Stimulated activated naive B cell treated with anti-CD40 and anti-IgM and Interleukin-4, amounts not matched to agents 10 μg/mL and 1 μg/mL and 100 μg/mL, for 72 hours (primary cell): ENCODE results near the gene HSP90B1.

Experiments used
- ATAC-seq, 2 donors: fragments of 150-1000 bp; cut with Tn5 transposase; replicated peaks; 2 replicates each; pipeline ENCODE4 v1.10.0; 2021; ENCODE audit warnings: moderate library complexity in 1 of 2
- DNase-seq: peaks from one replicate; pipeline ENCODE4 v3.0.0; 2021
- H3K27ac Mint-ChIP-seq: one replicate; pipeline ENCODE4 v1.8.0; 2022; ENCODE audit warnings: mild to moderate bottlenecking, mixed read lengths
- H3K27me3 Mint-ChIP-seq, 2 donors: one replicate each; pipeline ENCODE4 v1.8.0; 2022; ENCODE audit warnings: mixed read lengths in 2 of 2
- H3K36me3 Mint-ChIP-seq, 2 donors: one replicate each; pipeline ENCODE4 v1.8.0; 2022; ENCODE audit warnings: mixed read lengths in 2 of 2, mild to moderate bottlenecking in 1 of 2
- H3K4me1 Mint-ChIP-seq, 2 donors: one replicate each; pipeline ENCODE4 v1.8.0; 2022; ENCODE audit warnings: mixed read lengths in 2 of 2, mild to moderate bottlenecking in 1 of 2
- H3K4me3 Mint-ChIP-seq, 2 donors: one replicate each; pipeline ENCODE4 v1.8.0; 2022; ENCODE audit warnings: mild to moderate bottlenecking in 2 of 2, mixed read lengths in 2 of 2, moderate library complexity in 1 of 2
- H3K9me3 Mint-ChIP-seq, 2 donors: one replicate each; pipeline ENCODE4 v1.8.0; 2022; ENCODE audit warnings: mixed read lengths in 2 of 2, mild to moderate bottlenecking in 1 of 2

The HSP90B1 gene

DNA sequence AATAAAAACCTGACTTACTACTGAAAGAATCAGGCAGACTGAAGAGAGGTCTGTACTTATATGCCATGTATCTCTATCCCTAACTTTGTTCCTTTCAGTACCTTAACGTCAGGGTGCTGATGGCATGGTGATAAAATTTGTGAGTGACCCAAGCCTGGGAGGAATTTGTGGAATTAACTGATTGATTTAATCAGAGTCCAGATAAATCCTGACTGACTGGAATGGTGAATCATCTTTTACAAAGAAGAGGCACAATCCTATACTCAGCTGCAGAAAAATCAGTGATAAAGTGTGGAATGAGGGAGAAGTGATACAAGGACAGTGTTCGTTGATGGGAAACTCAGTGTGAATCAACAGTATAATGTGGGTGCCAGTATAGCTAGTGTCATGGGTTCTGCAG, 39.2 kb downstream of the HSP90B1 start:
- ATAC-seq (no peak), DNase-seq (no peak)
- Mint-ChIP-seq H3K4me3 (no peak overlapping the region), H3K27me3 (no peaks in the 10 kb centered on the region), H3K27ac (no peak overlapping the region), H3K9me3 (no peaks in the 10 kb centered on the region), H3K36me3 (peaks cover 15 to 32% of the 10 kb centered on the region in 2 donors), H3K4me1 (peaks cover 34 to 55% of the 10 kb centered on the region in 2 donors)

GRCh38 chr12:103973909-103974308, 43.7 kb downstream of the HSP90B1 start:
- no peak for ATAC-seq
- peaks cover 25 to 36% of the 10 kb centered on the region in 2 donors for H3K36me3 Mint-ChIP-seq
- DNase-seq, result no peak
- no peak overlapping the region for H3K27ac Mint-ChIP-seq
- no peak overlapping the region for H3K4me3 Mint-ChIP-seq
- no peaks in the 10 kb centered on the region for H3K27me3 Mint-ChIP-seq
- H3K9me3 Mint-ChIP-seq, result no peaks in the 10 kb centered on the region
- peaks cover 37 to 43% of the 10 kb centered on the region in 2 donors for H3K4me1 Mint-ChIP-seq

DNA sequence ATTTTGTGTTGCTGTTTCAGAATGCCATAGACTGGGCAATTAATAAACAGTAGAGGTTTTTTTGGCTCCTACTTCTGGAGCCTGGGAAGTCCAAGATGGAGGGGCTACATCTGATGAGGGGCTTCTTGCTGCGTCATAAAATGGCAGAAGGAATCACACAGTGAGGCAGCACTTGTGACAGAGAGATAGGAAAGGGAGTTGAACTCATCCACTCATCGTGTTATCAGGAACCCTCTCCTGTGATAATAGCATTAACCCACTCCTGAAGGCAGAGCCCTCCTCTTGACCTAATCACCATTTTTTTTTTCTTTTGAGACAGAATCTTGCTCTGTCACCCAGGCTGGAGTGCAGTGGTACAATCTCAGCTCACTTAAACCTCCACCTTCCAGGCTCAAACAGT, 45.2 kb downstream of the HSP90B1 start:
- Mint-ChIP-seq H3K36me3 (peaks cover 32 to 36% of the 10 kb centered on the region in 2 donors), H3K4me3 (no peak overlapping the region), H3K9me3 (no peaks in the 10 kb centered on the region), H3K27me3 (no peaks in the 10 kb centered on the region), H3K4me1 (peaks cover 32 to 44% of the 10 kb centered on the region in 2 donors), H3K27ac (no peak overlapping the region)
- ATAC-seq (no peak), DNase-seq (no peak)

DNA sequence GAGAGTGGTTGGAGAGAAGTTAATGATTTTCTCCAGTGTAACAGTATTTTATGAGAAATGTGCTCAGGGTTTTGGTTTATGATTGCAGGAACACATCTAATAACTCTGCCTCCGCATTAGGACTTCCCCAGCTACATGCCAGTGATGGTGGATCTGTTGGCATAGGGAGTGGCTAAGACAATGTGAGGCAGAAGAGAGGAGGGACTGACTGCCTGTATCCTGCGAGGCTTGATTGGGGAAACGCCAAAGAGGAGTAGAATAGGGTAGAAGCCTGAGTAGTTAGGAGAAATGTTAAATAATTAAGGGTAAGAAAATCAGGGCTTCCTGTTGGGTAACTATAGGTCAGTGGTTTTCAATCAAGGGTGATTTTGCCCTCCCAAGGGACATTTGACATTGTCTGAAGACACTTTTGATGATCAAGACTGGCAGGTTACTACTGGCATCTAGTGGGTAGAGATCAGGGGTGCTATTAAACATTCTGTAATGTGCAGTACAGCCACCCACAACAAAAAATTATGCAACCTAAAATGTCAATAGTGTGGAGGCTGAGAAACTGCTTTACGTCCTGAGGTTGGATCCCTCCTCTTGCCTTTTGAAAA, 48.3 kb downstream of the HSP90B1 start:
- Mint-ChIP-seq H3K9me3 (no peaks in the 10 kb centered on the region), H3K4me1 (peaks cover 24 to 31% of the 10 kb centered on the region in 2 donors), H3K27me3 (no peaks in the 10 kb centered on the region), H3K36me3 (peaks cover 27 to 36% of the 10 kb centered on the region in 2 donors), H3K4me3 (peak overlapping the region in 1 of 2 donors; percentile 3), H3K27ac (no peak overlapping the region)
- DNase-seq (peak; percentile 21), ATAC-seq (peak; percentile 91 to 98)

DNA sequence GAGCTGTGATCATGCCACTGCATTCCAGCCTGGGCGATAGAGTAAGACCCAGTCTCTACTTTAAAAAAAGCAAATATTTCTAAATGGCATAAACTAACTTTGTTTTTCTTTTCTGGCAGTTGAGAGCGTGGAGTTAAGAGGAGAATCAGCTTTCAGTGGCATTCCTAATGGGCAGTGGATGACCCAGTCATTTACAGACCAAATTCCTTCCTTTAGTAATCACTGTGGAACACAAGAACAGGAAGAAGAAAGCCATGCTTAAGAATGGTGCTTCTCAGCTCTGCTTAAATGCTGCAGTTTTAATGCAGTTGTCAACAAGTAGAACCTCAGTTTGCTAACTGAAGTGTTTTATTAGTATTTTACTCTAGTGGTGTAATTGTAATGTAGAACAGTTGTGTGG, 56.6 kb downstream of the HSP90B1 start:
- Mint-ChIP-seq H3K9me3 (no peaks in the 10 kb centered on the region), H3K4me1 (no peaks in the 10 kb centered on the region), H3K27me3 (no peaks in the 10 kb centered on the region), H3K27ac (no peak overlapping the region), H3K36me3 (peaks cover 13 to 17% of the 10 kb centered on the region in 2 donors), H3K4me3 (no peak overlapping the region)
- ATAC-seq, result no peak
- no peak for DNase-seq

- Mint-ChIP-seq H3K27me3 (peaks cover 4% of the 10 kb centered on the region in 2 donors), H3K4me3 (no peak overlapping the region), H3K27ac (no peak overlapping the region), H3K9me3 (no peaks in the 10 kb centered on the region), H3K4me1 (no peaks in the 10 kb centered on the region), H3K36me3 (peaks cover 0 to 4% of the 10 kb centered on the region in 2 donors)
- DNase-seq, result no peak
- no peak for ATAC-seq
Measured at GRCh38 chr12:103994235-103994634, 64.0 kb downstream of the HSP90B1 start.

- Mint-ChIP-seq H3K9me3 (no peaks in the 10 kb centered on the region), H3K4me1 (no peaks in the 10 kb centered on the region), H3K27me3 (peaks cover 16 to 22% of the 10 kb centered on the region in 2 donors), H3K4me3 (no peak overlapping the region), H3K36me3 (no peaks in the 10 kb centered on the region), H3K27ac (no peak overlapping the region)
- DNase-seq, result no peak
- no peak for ATAC-seq
Measured at GRCh38 chr12:103996595-103996994, 66.4 kb downstream of the HSP90B1 start.

GRCh38 chr12:103997286-103997900, 67.2 kb downstream of the HSP90B1 start:
- no peak overlapping the region for H3K27ac Mint-ChIP-seq

More at GRCh38 chr12:103997286-103997900, 67.2 kb downstream of the HSP90B1 start:
- DNase-seq (no peak), ATAC-seq (no peak)
- Mint-ChIP-seq H3K4me1 (no peaks in the 10 kb centered on the region), H3K4me3 (no peak overlapping the region), H3K9me3 (no peaks in the 10 kb centered on the region), H3K36me3 (no peaks in the 10 kb centered on the region), H3K27me3 (peaks cover 16 to 22% of the 10 kb centered on the region in 2 donors)
